ENCODE data around the gene ARHGAP6.

ARHGAP6 gene

GRCh38 chrX:11334165-11334564 lies 331.6 kb downstream of the ARHGAP6 start:
- DNase-seq (ENCODE audit: insufficient read length) = no peak
- no peak for TF ChIP-seq POLR2AphosphoS5 (IDR thresholded peaks at IDR 0.05; ENCODE audit: low read depth, low read length)
- no peak for TF ChIP-seq POLR2A (IDR thresholded peaks at IDR 0.05; ENCODE audit: low read depth, low read length)
- no peak for TF ChIP-seq TAF1 (IDR thresholded peaks at IDR 0.05; ENCODE audit: borderline replicate concordance, low read depth, low read length)

DNA sequence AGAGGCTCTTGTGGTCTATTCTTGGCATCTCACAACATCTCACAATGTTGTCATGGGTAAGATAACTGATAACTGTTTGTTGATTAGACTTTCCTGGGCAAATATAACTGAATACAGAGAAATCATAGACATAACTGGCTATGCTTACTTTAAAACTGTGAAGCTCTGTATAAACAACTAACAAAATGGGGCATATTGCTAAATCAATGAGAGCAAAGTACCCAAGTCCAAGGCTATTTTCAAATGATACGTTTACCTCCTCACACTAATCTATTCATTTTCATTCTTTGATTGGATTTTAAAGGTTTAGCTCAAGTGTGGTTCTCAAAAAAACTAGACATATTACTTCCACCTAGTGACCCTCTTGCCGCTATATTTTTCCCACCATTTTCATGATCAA lies 333.9 kb downstream of the ARHGAP6 start:
- no peak for DNase-seq (ENCODE audit: insufficient read length)
- FAIRE-seq = no peak

More at GRCh38 chrX:11334165-11334564, 331.6 kb downstream of the ARHGAP6 start:
- no peak for FAIRE-seq

DNA sequence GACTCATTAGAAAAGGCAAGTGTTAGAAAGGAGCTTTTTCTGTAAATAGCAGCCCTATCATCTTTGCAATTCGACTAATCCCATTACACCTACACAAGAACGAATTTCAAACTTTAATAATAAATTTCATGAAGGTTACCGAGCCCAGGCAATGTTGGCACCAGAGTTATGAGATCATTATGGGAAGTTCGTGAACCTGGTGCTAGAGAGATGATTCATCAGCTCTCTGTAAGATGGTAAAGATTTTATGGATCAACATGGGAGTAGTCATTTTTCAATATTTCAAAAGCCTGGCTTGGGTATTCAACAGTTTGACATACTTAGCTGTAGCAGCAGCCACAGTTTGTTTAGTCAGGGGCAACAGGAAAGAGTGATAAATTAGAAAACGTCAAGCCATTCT lies 336.7 kb downstream of the ARHGAP6 start:
- TF ChIP-seq POLR2A (IDR thresholded peaks at IDR 0.05; ENCODE audit: low read depth, low read length) (no peak), TAF1 (IDR thresholded peaks at IDR 0.05; ENCODE audit: borderline replicate concordance, low read depth, low read length) (no peak), POLR2AphosphoS5 (IDR thresholded peaks at IDR 0.05; ENCODE audit: low read depth, low read length) (no peak)
- FAIRE-seq (no peak), DNase-seq (ENCODE audit: insufficient read length) (no peak)

More for the DNA sequence above, 333.9 kb downstream of the ARHGAP6 start:
- TF ChIP-seq POLR2AphosphoS5 (IDR thresholded peaks at IDR 0.05; ENCODE audit: low read depth, low read length) = no peak
- TF ChIP-seq TAF1 (IDR thresholded peaks at IDR 0.05; ENCODE audit: borderline replicate concordance, low read depth, low read length) = no peak

GRCh38 chrX:11328134-11328533 lies 337.6 kb downstream of the ARHGAP6 start:
- FAIRE-seq (no peak), DNase-seq (ENCODE audit: insufficient read length) (no peak)
- TF ChIP-seq POLR2A (IDR thresholded peaks at IDR 0.05; ENCODE audit: low read depth, low read length) = no peak
- TF ChIP-seq TAF1 (IDR thresholded peaks at IDR 0.05; ENCODE audit: borderline replicate concordance, low read depth, low read length) = no peak
- TF ChIP-seq POLR2AphosphoS5 (IDR thresholded peaks at IDR 0.05; ENCODE audit: low read depth, low read length) = no peak

GRCh38 chrX:11321986-11322385 lies 343.7 kb downstream of the ARHGAP6 start:
- FAIRE-seq (no peak), DNase-seq (ENCODE audit: insufficient read length) (no peak)
- TF ChIP-seq TAF1 (IDR thresholded peaks at IDR 0.05; ENCODE audit: borderline replicate concordance, low read depth, low read length) (no peak), POLR2A (IDR thresholded peaks at IDR 0.05; ENCODE audit: low read depth, low read length) (no peak), POLR2AphosphoS5 (IDR thresholded peaks at IDR 0.05; ENCODE audit: low read depth, low read length) (no peak)

DNA sequence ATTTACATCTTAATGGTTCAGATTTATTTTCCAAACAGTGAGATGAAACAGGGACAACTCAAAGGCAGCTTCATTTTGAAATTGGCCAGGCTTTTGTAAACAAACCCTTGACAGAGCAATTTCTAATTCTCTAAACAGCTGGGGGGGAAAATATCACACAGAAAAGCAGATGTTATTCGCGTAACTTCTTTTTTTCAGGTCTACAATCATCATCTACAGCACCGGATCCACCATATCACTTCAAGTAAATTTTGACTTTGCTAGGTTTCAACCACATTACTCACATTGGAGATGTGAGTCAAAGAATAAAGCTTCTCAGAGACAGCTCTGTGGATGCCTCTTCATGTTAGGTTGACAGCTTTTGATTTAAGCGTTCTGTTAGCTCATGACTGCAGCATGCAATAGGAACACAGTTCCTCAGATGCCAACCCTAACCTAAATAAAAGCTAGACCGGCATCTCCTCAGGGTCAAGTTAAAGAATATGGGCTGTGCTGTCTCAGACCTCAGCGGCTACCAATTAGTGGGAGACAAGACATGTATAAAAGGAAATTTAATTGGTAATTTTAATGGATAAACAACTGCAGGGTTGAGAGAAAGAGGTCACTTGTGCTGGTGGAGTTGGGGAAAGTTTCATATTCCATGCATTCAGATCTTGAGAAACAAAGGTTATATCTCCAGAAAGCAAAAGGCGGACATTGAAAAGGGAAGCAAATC lies 345.8 kb downstream of the ARHGAP6 start:
- DNase-seq (ENCODE audit: insufficient read length) (no peak), FAIRE-seq (no peak)
- TF ChIP-seq POLR2AphosphoS5 (IDR thresholded peaks at IDR 0.05; ENCODE audit: low read depth, low read length) (no peak), TAF1 (IDR thresholded peaks at IDR 0.05; ENCODE audit: borderline replicate concordance, low read depth, low read length) (no peak), POLR2A (IDR thresholded peaks at IDR 0.05; ENCODE audit: low read depth, low read length) (no peak)

- no peak for DNase-seq (ENCODE audit: insufficient read length)
- FAIRE-seq = no peak
- TF ChIP-seq POLR2AphosphoS5 (IDR thresholded peaks at IDR 0.05; ENCODE audit: low read depth, low read length) (no peak), TAF1 (IDR thresholded peaks at IDR 0.05; ENCODE audit: borderline replicate concordance, low read depth, low read length) (no peak), POLR2A (IDR thresholded peaks at IDR 0.05; ENCODE audit: low read depth, low read length) (no peak)
Measured at GRCh38 chrX:11311706-11312105, 354.0 kb downstream of the ARHGAP6 start.

GRCh38 chrX:11309220-11309619 lies 356.5 kb downstream of the ARHGAP6 start:
- FAIRE-seq (no peak), DNase-seq (ENCODE audit: insufficient read length) (no peak)
- TF ChIP-seq POLR2A (IDR thresholded peaks at IDR 0.05; ENCODE audit: low read depth, low read length) = no peak
- TF ChIP-seq POLR2AphosphoS5 (IDR thresholded peaks at IDR 0.05; ENCODE audit: low read depth, low read length) = no peak
- no peak for TF ChIP-seq TAF1 (IDR thresholded peaks at IDR 0.05; ENCODE audit: borderline replicate concordance, low read depth, low read length)

DNA sequence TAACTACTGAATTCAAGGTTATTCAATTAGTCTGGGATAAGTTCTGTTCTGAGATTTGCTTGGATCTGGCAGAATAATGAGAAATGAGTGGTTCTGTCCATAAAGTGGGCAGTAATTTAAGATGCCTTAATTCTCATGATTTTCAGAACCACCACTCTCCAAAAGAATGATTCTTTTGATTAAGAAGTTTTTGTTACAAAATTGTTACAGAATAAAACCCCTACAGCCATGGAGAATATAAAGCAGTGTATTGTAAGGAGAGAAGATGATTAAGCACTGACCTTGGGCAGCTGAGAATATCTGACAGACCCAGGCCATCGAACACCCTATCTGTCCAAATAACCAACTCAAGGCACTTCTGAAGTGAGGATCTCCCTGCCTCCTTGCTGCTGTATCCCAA lies 360.1 kb downstream of the ARHGAP6 start:
- no peak for FAIRE-seq
- no peak for DNase-seq (ENCODE audit: insufficient read length)
- no peak for TF ChIP-seq POLR2AphosphoS5 (IDR thresholded peaks at IDR 0.05; ENCODE audit: low read depth, low read length)
- TF ChIP-seq TAF1 (IDR thresholded peaks at IDR 0.05; ENCODE audit: borderline replicate concordance, low read depth, low read length) = no peak
- no peak for TF ChIP-seq POLR2A (IDR thresholded peaks at IDR 0.05; ENCODE audit: low read depth, low read length)

DNA sequence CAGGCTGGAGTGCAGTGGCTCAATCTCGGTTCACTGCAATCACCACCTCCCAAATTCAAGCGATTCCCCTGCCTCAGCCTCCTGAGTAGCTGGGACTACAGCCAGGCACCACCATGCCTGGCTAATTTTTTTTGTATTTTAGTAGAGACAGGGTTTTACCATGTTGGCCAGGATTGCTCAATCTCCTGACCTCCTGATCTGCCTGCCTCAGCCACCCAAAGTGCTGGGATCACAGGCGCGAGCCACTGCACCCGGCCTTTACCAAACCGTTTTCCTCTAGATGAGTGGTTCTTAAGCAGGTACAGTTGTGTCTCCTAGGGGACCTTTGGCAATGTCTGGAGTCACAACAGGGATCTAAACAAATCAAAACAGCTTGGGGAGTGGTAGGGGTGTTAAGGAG lies 360.9 kb downstream of the ARHGAP6 start:
- no peak for TF ChIP-seq POLR2A (IDR thresholded peaks at IDR 0.05; ENCODE audit: low read depth, low read length)
- no peak for TF ChIP-seq POLR2AphosphoS5 (IDR thresholded peaks at IDR 0.05; ENCODE audit: low read depth, low read length)
- TF ChIP-seq TAF1 (IDR thresholded peaks at IDR 0.05; ENCODE audit: borderline replicate concordance, low read depth, low read length) = no peak

GRCh38 chrX:11298600-11298999 lies 367.1 kb downstream of the ARHGAP6 start:
- no peak for TF ChIP-seq TAF1 (IDR thresholded peaks at IDR 0.05; ENCODE audit: borderline replicate concordance, low read depth, low read length)
- TF ChIP-seq POLR2AphosphoS5 (IDR thresholded peaks at IDR 0.05; ENCODE audit: low read depth, low read length) = no peak
- TF ChIP-seq POLR2A (IDR thresholded peaks at IDR 0.05; ENCODE audit: low read depth, low read length) = no peak
- no peak for DNase-seq (ENCODE audit: insufficient read length)
- no peak for FAIRE-seq

More for the DNA sequence above, 360.9 kb downstream of the ARHGAP6 start:
- FAIRE-seq (no peak), DNase-seq (ENCODE audit: insufficient read length) (no peak)

DNA sequence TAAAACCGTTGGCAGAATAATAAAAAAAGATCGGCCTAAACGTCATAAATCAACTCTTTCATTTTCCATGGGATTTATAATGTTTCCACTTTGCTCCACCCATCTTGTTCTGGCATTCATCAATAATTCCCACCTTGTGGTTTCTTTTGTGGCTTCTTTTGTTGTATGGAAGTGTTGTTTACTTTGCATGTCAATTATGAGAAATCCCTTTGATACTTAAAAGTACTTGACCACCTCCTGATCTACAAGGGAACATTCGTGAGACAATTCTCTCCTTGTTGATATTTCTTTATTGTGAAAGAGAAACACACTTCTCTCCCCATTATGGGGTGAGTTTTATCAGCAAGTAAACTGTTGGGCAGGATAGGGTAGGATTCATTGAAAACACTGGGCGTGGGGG lies 369.7 kb downstream of the ARHGAP6 start:
- FAIRE-seq (no peak), DNase-seq (ENCODE audit: insufficient read length) (no peak)

More for the DNA sequence above, 369.7 kb downstream of the ARHGAP6 start:
- TF ChIP-seq TAF1 (IDR thresholded peaks at IDR 0.05; ENCODE audit: borderline replicate concordance, low read depth, low read length) (no peak), POLR2A (IDR thresholded peaks at IDR 0.05; ENCODE audit: low read depth, low read length) (no peak), POLR2AphosphoS5 (IDR thresholded peaks at IDR 0.05; ENCODE audit: low read depth, low read length) (no peak)

All from GM12892 (cell line).